ENCODE measurements around the gene TAF12. TPM values are rescaled to one million over a fixed set of nuclear protein-coding genes. Genes with fewer than 3 reads are reported as not detected.

The TAF12 gene
- total and polyA plus RNA-seq, 4 donors, result 15.2 to 29.3 (median 26.7) TPM

DNA sequence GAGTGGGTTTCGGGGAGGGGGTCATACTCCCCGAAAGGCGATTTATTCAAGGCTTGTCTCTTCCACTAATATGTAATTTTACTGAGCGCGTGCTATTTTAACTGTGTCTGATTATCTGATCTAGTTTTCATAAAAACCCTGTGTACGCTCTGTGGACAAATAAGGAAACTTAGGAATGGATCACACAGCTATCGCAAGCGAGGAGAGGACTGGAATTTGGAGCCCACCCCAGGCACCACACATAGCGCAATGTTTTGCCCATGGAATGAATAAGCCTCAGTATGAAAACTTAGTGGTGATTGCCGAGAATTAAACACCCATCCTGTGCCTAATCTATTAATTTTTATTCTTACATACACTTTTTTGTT is 60.6 kb downstream of the TAF12 start:
- no peaks in the 10 kb centered on the region for H3K27me3 ChIP-seq (ENCODE audit: control insufficient read depth in 3 of 3, insufficient read depth in 3 of 3, low read length in 2 of 3)
- DNase-seq (peak; percentile 58 to 74 (median 65)), ATAC-seq (ENCODE audit: insufficient read depth, low FRiP score) (no peak)
- peak overlapping the region; percentile 68 to 83 for H3K27ac ChIP-seq (ENCODE audit: low read depth in 1 of 2, low read length in 1 of 2)
- peak overlapping the region; percentile 27 for H3K4me3 ChIP-seq
- H3K4me1 ChIP-seq (ENCODE audit: control insufficient read depth in 5 of 5, insufficient read depth in 5 of 5, low read length in 5 of 5), result peaks cover 0 to 19% (median 7%) of the 10 kb centered on the region in 5 donors
- 0 to 2% methylated on average over 10 of the region's 10 CpGs for WGBS, 2 donors
- peaks cover 13 to 18% (median 18%) of the 10 kb centered on the region in 4 donors for H3K36me3 ChIP-seq (ENCODE audit: control insufficient read depth in 4 of 4, insufficient read depth in 4 of 4, low read length in 4 of 4)
- TF ChIP-seq, protein P1, sequence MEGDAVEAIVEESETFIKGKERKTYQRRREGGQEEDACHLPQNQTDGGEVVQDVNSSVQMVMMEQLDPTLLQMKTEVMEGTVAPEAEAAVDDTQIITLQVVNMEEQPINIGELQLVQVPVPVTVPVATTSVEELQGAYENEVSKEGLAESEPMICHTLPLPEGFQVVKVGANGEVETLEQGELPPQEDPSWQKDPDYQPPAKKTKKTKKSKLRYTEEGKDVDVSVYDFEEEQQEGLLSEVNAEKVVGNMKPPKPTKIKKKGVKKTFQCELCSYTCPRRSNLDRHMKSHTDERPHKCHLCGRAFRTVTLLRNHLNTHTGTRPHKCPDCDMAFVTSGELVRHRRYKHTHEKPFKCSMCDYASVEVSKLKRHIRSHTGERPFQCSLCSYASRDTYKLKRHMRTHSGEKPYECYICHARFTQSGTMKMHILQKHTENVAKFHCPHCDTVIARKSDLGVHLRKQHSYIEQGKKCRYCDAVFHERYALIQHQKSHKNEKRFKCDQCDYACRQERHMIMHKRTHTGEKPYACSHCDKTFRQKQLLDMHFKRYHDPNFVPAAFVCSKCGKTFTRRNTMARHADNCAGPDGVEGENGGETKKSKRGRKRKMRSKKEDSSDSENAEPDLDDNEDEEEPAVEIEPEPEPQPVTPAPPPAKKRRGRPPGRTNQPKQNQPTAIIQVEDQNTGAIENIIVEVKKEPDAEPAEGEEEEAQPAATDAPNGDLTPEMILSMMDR (IDR thresholded peaks at IDR 0.05; ENCODE audit: control extremely low read depth, extremely low read depth), result no peak
- no peaks in the 10 kb centered on the region for H3K9me3 ChIP-seq (ENCODE audit: control insufficient read depth in 4 of 4, insufficient read depth in 3 of 4, low read length in 3 of 4)
- H3K9ac ChIP-seq (ENCODE audit: insufficient read depth in 1 of 2, low read length in 2 of 2), result peak overlapping the region; percentile 63 to 72

DNA sequence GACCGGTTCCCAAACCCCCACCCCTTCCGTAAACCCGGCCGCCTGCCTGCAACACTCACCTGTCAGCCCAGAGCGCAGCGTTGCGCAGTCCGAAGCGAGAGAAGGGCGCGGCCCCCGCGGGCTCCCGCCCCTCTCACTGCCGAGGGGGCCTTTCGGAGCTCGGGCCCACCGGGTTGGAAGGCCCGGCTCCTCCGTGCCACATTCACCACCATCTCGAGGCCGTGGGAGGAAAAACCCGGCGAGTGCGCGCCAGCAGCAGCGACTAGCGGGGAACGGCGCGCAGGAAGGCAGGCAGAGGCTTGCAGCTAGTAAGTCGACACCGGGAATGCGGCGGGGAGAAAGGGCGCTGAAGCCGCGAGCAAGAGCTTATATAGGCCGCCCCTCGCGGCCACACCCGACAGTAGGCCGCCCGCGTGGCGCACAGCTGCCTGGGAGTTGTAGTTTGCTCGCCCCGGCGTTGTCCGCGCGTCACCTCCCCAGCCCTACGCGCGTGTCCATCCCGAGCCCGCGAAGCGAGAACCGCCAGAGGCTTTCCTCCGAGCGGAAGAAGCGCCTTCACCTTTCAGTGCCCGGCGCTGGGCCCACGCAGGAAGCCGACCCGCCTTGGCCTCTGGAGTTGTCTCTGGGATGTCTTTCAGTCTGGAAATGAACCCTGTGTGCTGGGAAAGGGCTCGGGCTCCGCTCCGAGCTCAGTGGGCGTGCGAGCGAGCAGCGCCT is 61.2 kb downstream of the TAF12 start:
- peak overlapping the region; percentile 72 to 76 for H3K9ac ChIP-seq (ENCODE audit: insufficient read depth in 1 of 2, low read length in 2 of 2)
- ATAC-seq (ENCODE audit: insufficient read depth, low FRiP score), result peak; percentile 95
- peak overlapping the region; percentile 80 for H3K4me3 ChIP-seq
- DNase-seq, result peak; percentile 96 to 98 (median 97)
- TF ChIP-seq, protein P1 (IDR thresholded peaks at IDR 0.05; ENCODE audit: control extremely low read depth, extremely low read depth), result no peak
- 0% methylated on average over 70 to 75 of the region's 75 CpGs for WGBS, 2 donors
- no peaks in the 10 kb centered on the region for H3K9me3 ChIP-seq (ENCODE audit: control insufficient read depth in 4 of 4, insufficient read depth in 3 of 4, low read length in 3 of 4)
- peaks cover 0 to 19% (median 7%) of the 10 kb centered on the region in 5 donors for H3K4me1 ChIP-seq (ENCODE audit: control insufficient read depth in 5 of 5, insufficient read depth in 5 of 5, low read length in 5 of 5)
- peaks cover 13 to 23% (median 19%) of the 10 kb centered on the region in 4 donors for H3K36me3 ChIP-seq (ENCODE audit: control insufficient read depth in 4 of 4, insufficient read depth in 4 of 4, low read length in 4 of 4)
- peak overlapping the region; percentile 84 to 86 for H3K27ac ChIP-seq (ENCODE audit: low read depth in 1 of 2, low read length in 1 of 2)
- H3K27me3 ChIP-seq (ENCODE audit: control insufficient read depth in 3 of 3, insufficient read depth in 3 of 3, low read length in 2 of 3), result no peaks in the 10 kb centered on the region

DNA sequence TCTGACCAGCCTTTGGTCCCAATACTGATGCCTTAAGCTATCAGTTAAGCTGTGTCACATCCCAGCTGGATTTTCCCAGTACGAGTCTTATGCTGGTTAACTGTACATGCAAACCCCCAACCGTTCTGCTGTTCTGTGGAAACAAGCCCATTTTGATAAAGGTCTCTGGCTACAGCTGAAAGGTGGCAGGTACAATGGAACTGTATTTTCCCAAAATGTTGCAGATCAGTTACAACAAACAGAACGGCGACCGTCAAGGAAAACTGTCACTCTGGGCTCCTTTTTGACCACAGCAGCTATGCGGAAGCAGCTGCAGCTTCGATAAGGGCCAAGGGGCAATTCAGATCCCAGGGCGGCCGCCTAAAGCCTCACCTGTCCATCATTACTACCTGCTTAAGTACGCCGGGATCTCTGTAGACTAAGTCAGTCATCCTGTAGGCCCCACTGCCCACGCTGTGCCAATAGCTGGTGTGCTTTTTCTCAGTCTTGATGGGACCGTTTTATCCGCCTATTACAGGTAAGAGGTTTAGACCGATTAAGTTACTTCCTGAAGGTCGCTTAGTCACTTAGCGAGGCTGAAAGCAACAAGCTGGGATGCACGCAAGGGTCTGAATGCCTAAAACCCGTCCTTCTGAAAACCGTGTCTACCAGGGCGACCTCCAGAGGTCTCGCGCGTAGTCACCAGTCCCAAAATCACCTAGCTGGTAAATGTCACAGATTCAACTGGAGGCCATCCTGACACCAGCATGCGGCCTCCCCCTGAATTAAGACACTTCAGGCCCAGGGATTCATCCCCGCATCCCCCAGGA is 61.9 kb downstream of the TAF12 start:
- Histone ChIP-seq H3K9ac (ENCODE audit: insufficient read depth in 1 of 2, low read length in 2 of 2) (peak overlapping the region; percentile 35 to 76), H3K4me3 (peak overlapping the region; percentile 80), H3K27me3 (ENCODE audit: control insufficient read depth in 3 of 3, insufficient read depth in 3 of 3, low read length in 2 of 3) (no peaks in the 10 kb centered on the region), H3K9me3 (ENCODE audit: control insufficient read depth in 4 of 4, insufficient read depth in 3 of 4, low read length in 3 of 4) (no peaks in the 10 kb centered on the region), H3K4me1 (ENCODE audit: control insufficient read depth in 5 of 5, insufficient read depth in 5 of 5, low read length in 5 of 5) (peaks cover 0 to 19% (median 7%) of the 10 kb centered on the region in 5 donors), H3K27ac (ENCODE audit: low read depth in 1 of 2, low read length in 1 of 2) (peak overlapping the region; percentile 84 to 86), H3K36me3 (ENCODE audit: control insufficient read depth in 4 of 4, insufficient read depth in 4 of 4, low read length in 4 of 4) (peaks cover 13 to 24% (median 20%) of the 10 kb centered on the region in 4 donors)
- TF ChIP-seq, protein P1 (IDR thresholded peaks at IDR 0.05; ENCODE audit: control extremely low read depth, extremely low read depth), result no peak
- peak; percentile 4 for ATAC-seq (ENCODE audit: insufficient read depth, low FRiP score)
- 1% methylated on average over 26 of the region's 26 CpGs for WGBS, 2 donors
- peak in 2 of 3 donors; percentile 39 to 45 for DNase-seq
